SU-DHL-6 (cell line): ENCODE results near the gene ART4.

ENCODE experiments used
- H2AFZ ChIP-seq: fragments of 200-600 bp; sonication (generic); 2 replicates; pipeline ENCODE4 v1.6.1; 2014; ENCODE audit warnings: low read depth, mild to moderate bottlenecking, moderate library complexity, mixed read lengths, antibody characterized with exemption, low read length; ENCODE audit not compliant: severe bottlenecking
- H3F3A ChIP-seq: fragments of 200-600 bp; shearing (Covaris generic); 2 replicates; pipeline ENCODE4 v1.6.0; 2016; ENCODE audit warnings: antibody characterized with exemption, mild to moderate bottlenecking; ENCODE audit not compliant: insufficient read depth
- H3K27ac ChIP-seq: fragments of 200-600 bp; sonication (generic); 2 replicates; pipeline ENCODE4 v1.5.1; 2016; ENCODE audit warnings: low read depth, mild to moderate bottlenecking, low read length, moderate library complexity, mixed read lengths
- H3K27me3 ChIP-seq: fragments of 200-600 bp; sonication (generic), shearing (Covaris generic); 2 replicates; pipeline ENCODE4 v1.6.0; 2014; ENCODE audit warnings: mild to moderate bottlenecking, low read length
- H3K36me3 ChIP-seq: fragments of 200-600 bp; sonication (generic); 2 replicates; pipeline ENCODE4 v1.6.1; 2014; ENCODE audit warnings: mild to moderate bottlenecking, low read length, mixed read lengths
- H3K4me2 ChIP-seq: fragments of 300-600, 200-600 bp; shearing (Covaris generic), sonication (generic); 2 replicates; pipeline ENCODE4 v1.6.0; 2014; ENCODE audit warnings: low read length, low read depth, mild to moderate bottlenecking; ENCODE audit not compliant: poor library complexity, severe bottlenecking
- H3K4me3 ChIP-seq: fragments of 200-600 bp; sonication (generic); 2 replicates; pipeline ENCODE4 v1.5.1; 2014; ENCODE audit warnings: antibody characterized with exemption, low read length, mild to moderate bottlenecking, mixed read lengths; ENCODE audit not compliant: insufficient read depth, poor library complexity, severe bottlenecking
- H3K79me2 ChIP-seq: fragments of 200-600 bp; sonication (generic); 2 replicates; pipeline ENCODE4 v1.6.1; 2014; ENCODE audit warnings: mild to moderate bottlenecking, low read length, moderate library complexity; ENCODE audit not compliant: insufficient read depth
- H3K9ac ChIP-seq: fragments of 200-600 bp; sonication (generic); 2 replicates; pipeline ENCODE4 v1.7.0; 2014; ENCODE audit warnings: mild to moderate bottlenecking, low read length
- H3K9me2 ChIP-seq: fragments of 200-600 bp; sonication (generic); replicated peaks from 2 replicates; pipeline ENCODE4 v1.6.1; 2014; ENCODE audit warnings: low read length; ENCODE audit not compliant: insufficient read depth
- H3K9me3 ChIP-seq: fragments of 200-600 bp; sonication (generic); 2 replicates; pipeline ENCODE4 v1.6.1; 2014; ENCODE audit warnings: low read length, mixed read lengths; ENCODE audit not compliant: insufficient read depth
- H4K20me1 ChIP-seq: fragments of 200-600 bp; sonication (generic); 2 replicates; pipeline ENCODE4 v1.6.1; 2014; ENCODE audit warnings: low read depth, mild to moderate bottlenecking, antibody characterized with exemption, low read length, moderate library complexity, mixed read lengths
- EZH2phosphoT487 ChIP-seq: fragments of 200-600 bp; sonication (generic), shearing (Covaris generic); conservative IDR thresholded peaks from 2 replicates; pipeline ENCODE4 v1.6.1; 2018; ENCODE audit warnings: mild to moderate bottlenecking, antibody characterized with exemption, low read length, moderate library complexity, mixed read lengths
- TF ChIP-seq, protein P1 (sequence below): fragments of 200-600 bp; sonication (generic); IDR thresholded peaks from one replicate; pipeline ENCODE4 v1.5.1; 2017; ENCODE audit warnings: antibody characterized with exemption, mild to moderate bottlenecking, low read length, moderate library complexity; ENCODE audit not compliant: insufficient read depth, poor library complexity, severe bottlenecking

Gene ART4

GRCh38 chr12:14854586-14855183 lies 11.4 kb upstream of the ART4 start:
- no peak for TF ChIP-seq EZH2phosphoT487
- TF ChIP-seq, protein P1, sequence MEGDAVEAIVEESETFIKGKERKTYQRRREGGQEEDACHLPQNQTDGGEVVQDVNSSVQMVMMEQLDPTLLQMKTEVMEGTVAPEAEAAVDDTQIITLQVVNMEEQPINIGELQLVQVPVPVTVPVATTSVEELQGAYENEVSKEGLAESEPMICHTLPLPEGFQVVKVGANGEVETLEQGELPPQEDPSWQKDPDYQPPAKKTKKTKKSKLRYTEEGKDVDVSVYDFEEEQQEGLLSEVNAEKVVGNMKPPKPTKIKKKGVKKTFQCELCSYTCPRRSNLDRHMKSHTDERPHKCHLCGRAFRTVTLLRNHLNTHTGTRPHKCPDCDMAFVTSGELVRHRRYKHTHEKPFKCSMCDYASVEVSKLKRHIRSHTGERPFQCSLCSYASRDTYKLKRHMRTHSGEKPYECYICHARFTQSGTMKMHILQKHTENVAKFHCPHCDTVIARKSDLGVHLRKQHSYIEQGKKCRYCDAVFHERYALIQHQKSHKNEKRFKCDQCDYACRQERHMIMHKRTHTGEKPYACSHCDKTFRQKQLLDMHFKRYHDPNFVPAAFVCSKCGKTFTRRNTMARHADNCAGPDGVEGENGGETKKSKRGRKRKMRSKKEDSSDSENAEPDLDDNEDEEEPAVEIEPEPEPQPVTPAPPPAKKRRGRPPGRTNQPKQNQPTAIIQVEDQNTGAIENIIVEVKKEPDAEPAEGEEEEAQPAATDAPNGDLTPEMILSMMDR, result no peak
- Histone ChIP-seq H3K27me3 (no peaks in the 10 kb centered on the region), H3K27ac (peak overlapping the region; percentile 63), H2AFZ (no peak overlapping the region), H3K4me2 (peak overlapping the region; percentile 50), H3K79me2 (no peaks in the 10 kb centered on the region), H3K9me3 (no peaks in the 10 kb centered on the region), H3K4me3 (no peak overlapping the region), H3K36me3 (no peaks in the 10 kb centered on the region), H4K20me1 (no peaks in the 10 kb centered on the region), H3K9me2 (no peaks in the 10 kb centered on the region), H3K9ac (0 out of 2 replicates have a peak overlapping the region, but pooled peaks have one; percentile 4), H3F3A (no peaks in the 10 kb centered on the region)

GRCh38 chr12:14853961-14854360 lies 10.6 kb upstream of the ART4 start:
- no peaks in the 10 kb centered on the region for H3K27me3 ChIP-seq
- no peak for TF ChIP-seq EZH2phosphoT487
- TF ChIP-seq, protein P1, result no peak
- H3K36me3 ChIP-seq, result no peaks in the 10 kb centered on the region
- H4K20me1 ChIP-seq, result no peaks in the 10 kb centered on the region
- no peaks in the 10 kb centered on the region for H3K9me2 ChIP-seq
- H2AFZ ChIP-seq, result no peak overlapping the region
- no peaks in the 10 kb centered on the region for H3K79me2 ChIP-seq
- H3K9ac ChIP-seq, result no peak overlapping the region
- H3K27ac ChIP-seq, result no peak overlapping the region
- no peaks in the 10 kb centered on the region for H3F3A ChIP-seq
- H3K4me3 ChIP-seq, result no peak overlapping the region
- H3K9me3 ChIP-seq, result no peaks in the 10 kb centered on the region
- H3K4me2 ChIP-seq, result no peak overlapping the region

GRCh38 chr12:14852880-14853279 lies 9.6 kb upstream of the ART4 start:
- no peaks in the 10 kb centered on the region for H3F3A ChIP-seq
- TF ChIP-seq EZH2phosphoT487, result no peak
- TF ChIP-seq, protein P1, result no peak
- H3K36me3 ChIP-seq, result no peaks in the 10 kb centered on the region
- no peak overlapping the region for H3K27ac ChIP-seq
- H4K20me1 ChIP-seq, result no peaks in the 10 kb centered on the region
- H3K4me3 ChIP-seq, result no peak overlapping the region
- H3K9me3 ChIP-seq, result no peaks in the 10 kb centered on the region
- no peak overlapping the region for H3K4me2 ChIP-seq
- no peak overlapping the region for H2AFZ ChIP-seq
- no peaks in the 10 kb centered on the region for H3K27me3 ChIP-seq
- no peaks in the 10 kb centered on the region for H3K79me2 ChIP-seq
- no peaks in the 10 kb centered on the region for H3K9me2 ChIP-seq
- no peak overlapping the region for H3K9ac ChIP-seq
